Ovary (tissue), 3 donors: ENCODE data around the gene GPSM1.

ENCODE experiments used
- CTCF ChIP-seq, 3 donors: fragments of 450-650 bp in 2 of 3; fragments of 200-600 bp in 1 of 3; IDR thresholded peaks; one replicate each; pipeline versions ENCODE4 v1.5.1 to v1.8.0; 2016 to 2022; ENCODE audit warnings: antibody characterized with exemption in 3 of 3, mild to moderate bottlenecking in 1 of 3
- EP300 ChIP-seq: sonication (generic); formaldehyde crosslinking; IDR thresholded peaks from one replicate; pipeline ENCODE4 v1.6.1; 2017; ENCODE audit warnings: antibody characterized with exemption
- POLR2A ChIP-seq: fragments of 450-650 bp; IDR thresholded peaks from one replicate; pipeline ENCODE4 v1.6.1; 2017; ENCODE audit warnings: antibody characterized with exemption, mild to moderate bottlenecking, moderate library complexity
- donor health status: DM: no; HTN: no; CAD: no.

GRCh38 chr9:136324501-136325300, 2.6 kb upstream of the GPSM1 start:
- TF ChIP-seq EP300: no peak
- no peak for TF ChIP-seq POLR2A
- no peak for TF ChIP-seq CTCF (IDR thresholded peaks at IDR 0.05)
